HS-5 (cell line): ENCODE measurements around the gene NOM1.

Experiments used
- DNase-seq: peaks from one replicate; pipeline ENCODE4 v3.0.0-alpha.2; 2012; ENCODE audit warnings: low read depth

The NOM1 gene

GRCh38 chr7:156984174-156984891, 34.8 kb downstream of the NOM1 start:
- DNase-seq = no peak

DNA sequence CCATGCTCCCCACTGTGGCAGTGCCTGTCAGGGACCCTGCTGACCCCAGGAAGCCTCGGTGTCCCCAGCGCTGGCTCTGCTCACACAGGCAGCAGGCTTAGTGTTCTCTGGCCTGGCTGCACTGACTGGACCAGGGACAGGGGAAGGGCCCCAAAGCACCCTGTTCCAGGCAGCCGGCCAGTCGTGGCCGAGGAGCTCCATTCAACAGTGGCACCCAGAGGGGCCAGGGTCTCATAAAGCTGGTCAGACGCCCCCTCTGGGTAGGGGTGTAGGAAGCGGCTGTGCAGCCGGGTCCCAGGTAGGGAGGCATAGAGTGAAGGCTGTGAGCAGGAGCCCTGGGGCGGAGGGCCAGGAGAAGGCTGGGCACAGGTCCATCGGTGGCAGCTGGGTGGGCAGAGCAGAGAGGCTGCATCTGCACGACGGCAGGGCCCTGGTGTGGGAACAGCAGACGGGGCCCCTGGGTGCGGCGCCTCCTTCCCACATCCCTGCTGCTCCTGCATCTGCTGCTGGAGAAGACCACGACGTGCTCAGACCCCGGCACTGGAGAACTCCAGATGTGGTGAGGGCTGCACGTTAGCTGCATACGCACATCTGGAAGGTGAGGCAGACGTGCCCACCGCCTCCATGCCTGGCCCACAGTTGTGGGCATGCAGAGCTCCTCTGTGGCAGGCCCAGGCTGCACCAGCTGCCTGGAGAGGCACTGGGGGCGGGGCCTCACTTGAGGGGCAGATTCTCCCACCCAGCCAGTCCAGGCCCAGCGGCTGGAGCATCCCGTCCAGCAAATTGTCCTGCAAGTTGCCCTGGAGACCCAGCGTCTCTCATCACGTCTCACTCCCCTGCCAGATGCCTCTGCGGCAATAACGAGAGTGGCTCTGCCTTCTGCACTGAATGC, 35.8 kb downstream of the NOM1 start:
- no peak for DNase-seq

GRCh38 chr7:156986378-156986777, 36.9 kb downstream of the NOM1 start:
- DNase-seq = no peak

- DNase-seq = no peak
These were observed 39.1 kb downstream of the NOM1 start for GRCh38 chr7:156988343-156989185.

DNA sequence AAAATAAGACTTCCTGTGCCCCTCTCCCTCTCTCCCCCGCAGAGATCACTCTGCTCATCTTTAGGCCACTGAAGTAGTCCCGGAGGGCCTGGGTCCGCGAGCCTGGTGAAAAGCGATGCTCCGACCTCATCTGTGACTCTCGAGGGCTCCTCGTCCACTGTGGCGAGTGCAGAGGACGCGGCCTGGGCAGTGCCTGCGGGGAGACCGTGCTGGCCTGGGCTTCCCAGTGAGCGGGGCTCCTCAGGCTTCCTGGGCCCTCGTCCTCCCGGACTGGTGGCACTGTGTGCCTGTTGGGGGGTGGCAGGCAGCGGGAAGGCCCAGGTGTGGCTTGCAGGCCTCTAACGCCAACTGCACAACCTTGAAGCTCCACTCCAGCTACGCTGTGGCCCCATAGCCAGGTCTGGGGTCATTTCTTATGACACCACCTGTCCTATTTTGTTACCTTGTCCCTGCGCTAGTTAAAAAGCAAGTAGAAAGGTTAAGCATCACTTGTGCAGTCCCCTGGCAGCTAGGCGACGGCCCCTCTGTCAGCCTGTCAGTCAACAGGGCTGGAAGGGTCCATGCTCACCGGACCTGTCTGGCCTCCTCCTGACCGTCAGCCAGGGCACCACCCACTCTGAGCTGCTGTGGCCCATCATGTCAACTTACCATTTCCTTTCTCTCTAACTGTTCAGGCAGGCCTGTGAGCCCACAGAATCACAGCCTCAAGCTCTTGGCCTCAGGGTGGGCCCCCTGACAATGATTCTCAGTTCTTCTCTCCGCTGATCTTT, 40.4 kb downstream of the NOM1 start:
- no peak for DNase-seq

- no peak for DNase-seq
These were observed 43.8 kb downstream of the NOM1 start for GRCh38 chr7:156993021-156993924.

DNA sequence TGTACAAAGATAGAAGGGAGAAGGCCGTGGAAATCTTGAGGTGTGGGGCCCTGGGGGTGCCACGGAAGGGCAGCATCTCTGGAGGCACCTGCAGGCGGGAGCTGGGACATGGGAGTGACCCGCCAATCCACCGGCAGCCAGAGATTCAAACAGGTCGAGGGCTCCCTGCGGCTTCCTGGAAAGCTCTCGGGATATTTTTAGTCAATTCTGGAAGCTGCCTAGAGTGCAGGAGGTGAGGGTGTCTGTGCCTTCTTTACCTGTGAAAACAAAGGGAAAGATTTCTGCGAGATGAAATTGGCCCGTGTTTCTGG, 44.4 kb downstream of the NOM1 start:
- no peak for DNase-seq

DNA sequence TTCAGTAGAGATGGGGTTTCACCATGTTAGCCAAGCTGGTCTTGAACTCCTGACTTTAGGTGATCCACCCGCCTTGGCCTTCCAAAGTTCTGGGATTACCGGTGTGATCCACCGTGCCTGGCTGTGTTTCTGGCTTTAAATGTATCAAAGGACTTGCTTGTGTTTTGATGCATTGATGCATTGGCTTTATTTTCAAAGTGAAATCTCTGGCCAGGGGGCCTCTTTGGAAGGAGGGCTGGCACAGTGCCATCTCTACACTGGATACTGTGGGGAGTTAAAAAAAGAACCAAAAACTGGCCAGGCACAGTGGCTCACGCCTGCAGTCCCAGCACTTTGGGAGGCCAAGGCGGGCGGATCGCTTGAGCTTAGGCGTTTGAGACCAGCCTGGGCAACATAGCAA, 44.9 kb downstream of the NOM1 start:
- no peak for DNase-seq

- no peak for DNase-seq
These were observed 49.8 kb downstream of the NOM1 start for GRCh38 chr7:156998988-156999957.

- no peak for DNase-seq
These were observed 50.6 kb downstream of the NOM1 start for GRCh38 chr7:156999958-157000726.

DNA sequence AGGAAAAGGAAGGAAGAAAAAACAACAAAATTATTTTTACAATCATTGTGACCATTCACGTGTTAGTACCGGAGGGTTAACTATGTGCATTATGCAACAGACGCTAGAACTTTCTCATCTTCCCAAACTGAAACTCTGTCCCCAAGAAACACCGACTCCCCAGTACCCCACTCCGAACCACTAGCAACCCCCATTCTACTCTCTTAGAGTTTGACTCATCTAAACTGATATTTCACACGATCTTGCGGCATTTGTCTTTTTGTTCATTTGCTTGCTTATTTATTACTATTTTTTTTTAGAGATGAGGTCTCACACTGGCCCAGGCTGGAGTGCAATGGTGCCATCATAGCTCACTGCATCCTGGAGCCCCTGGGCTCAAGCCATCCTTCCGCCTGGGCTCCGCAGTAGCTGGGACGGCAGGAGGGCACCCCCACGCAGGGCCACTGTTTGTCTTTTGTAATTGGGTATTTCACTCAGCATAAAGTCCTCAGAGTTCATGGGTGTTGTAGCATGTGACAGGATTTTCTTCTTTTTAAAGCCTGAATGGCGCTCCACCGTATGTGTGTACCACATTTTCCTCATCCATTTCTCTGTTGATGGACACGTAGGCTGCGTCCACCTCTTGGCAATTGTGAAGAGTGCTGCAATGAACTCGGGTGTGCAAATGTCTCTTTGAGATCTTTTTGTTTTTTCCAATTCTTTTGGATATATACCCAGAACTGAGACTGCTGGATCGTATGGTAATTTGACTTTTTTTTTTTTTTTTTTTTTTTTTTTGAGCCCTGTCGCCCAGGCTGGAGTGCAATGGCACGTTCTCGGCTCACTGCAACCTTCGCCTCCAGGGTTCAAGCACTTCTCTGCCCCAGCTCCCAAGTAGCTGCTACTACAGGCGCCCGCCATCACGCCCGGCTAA, 51.5 kb downstream of the NOM1 start:
- no peak for DNase-seq

DNA sequence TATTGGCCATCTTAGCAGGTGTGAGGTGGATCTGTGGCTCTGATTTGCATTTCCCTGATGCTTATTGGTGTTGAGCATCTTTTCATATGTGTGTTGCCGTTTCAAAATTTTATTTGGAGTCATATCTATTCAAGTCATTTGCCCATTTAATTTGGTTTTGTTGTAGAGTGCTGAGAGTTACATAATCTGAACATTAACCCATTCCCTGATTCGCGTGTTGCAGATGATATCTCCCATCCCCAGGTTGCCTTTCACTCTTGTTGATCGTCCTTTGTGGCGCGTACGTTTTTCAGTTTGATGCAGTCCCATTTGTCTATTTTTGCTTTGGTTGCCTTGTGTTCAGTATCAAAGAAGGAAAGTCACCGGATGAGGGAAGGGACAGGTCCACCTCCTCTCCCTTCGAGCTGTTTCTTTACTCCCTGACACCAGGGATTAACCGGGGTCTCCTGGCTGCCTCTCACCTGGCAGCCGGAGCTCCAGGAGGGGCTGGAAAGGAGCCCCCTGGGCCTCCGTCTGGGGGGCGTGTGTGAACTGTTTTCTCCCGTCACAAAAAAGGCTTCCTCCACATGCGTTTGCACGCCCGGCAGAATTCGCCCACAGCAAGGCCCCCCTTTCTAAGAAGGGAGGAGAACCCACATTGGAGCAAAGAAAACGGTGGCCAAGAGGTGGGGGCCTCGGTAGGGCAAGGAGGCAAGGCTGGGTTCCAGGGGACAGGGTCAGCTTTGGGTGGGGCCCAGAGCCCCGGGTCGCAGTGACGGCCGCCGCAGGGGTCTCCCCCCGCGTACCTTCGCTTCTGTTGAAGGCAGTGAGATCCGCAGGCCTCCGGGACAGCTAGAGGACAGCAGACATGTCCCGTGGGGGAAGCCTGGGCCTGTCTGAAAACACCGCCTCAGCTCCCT, 52.7 kb downstream of the NOM1 start:
- DNase-seq = no peak

DNA sequence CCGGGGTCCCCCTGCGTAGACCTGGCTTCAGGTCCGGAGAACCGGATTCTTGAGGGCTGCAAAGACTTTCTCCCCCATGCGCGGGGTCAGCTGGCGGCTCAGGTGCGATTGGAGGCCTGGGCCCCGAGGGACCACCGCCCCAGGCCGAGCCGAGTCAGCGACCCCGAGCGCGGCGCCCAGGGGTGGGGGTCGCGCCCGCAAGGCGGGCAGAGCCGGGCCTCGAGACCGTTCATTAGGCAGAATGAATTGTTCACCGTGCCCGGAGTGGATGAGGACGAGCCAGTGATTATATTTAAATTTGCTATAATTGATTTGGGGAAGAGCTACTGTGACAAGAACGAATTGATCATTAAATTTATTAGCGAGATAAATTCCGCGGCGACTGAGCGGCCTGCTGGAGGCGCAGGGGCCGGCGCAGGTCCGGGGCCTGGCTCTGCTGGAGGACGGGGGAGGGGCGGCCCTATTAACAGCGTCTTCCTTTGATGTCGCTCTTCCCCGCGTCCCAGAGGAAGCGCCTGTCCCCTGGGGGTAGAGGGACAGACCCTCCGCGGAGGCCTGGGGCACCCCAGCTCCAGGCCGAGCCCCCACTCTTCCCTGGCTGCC, 53.4 kb downstream of the NOM1 start:
- no peak for DNase-seq

- no peak for DNase-seq
These were observed 53.9 kb downstream of the NOM1 start for GRCh38 chr7:157003445-157003755.

DNA sequence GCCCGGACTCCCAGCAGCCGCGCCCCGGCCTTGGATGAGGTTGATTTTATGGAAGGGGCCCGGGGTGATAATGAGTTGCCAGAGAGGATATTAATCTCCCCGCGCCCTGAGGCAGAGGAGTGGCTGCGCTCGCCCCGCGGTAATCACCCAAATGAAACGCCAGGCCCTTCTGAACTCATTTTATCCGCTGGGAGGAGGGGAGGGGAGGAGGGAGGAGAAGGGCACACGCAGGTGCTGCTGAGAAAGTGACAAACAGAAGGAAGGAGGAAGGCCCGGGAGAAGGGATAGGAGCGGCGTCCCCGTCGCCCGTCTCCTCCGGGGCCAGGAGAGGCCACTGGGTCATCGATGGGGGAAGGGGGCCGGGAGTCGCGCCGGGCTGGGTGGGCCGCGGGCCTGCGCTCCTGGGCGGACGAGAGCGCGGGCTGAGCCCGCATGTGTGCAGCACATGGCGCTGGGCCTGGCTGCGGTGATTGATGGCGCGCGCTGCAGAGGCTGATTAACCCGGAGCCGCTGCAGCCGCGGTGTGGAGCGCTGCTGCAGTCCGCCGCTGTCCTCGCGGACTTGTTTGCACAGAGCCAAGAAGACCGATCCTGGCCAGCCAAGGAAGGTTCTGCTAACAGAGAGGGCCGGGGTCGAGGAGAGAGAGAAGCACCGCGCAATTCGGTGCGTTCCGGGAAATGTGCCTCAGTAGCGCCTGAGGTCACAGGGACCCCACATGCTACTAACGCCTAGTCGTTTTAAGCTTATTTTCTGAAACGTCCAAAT, 54.4 kb downstream of the NOM1 start:
- DNase-seq = no peak
